GM12891 (cell line): ENCODE data around the gene CLEC20A.

Source experiments
- POLR2A ChIP-seq: IDR thresholded peaks from 2 replicates; pipeline ENCODE4 v1.6.1; 2011; ENCODE audit warnings: low read depth, low read length, control low read depth
- POLR2AphosphoS5 ChIP-seq: IDR thresholded peaks from 2 replicates; pipeline ENCODE4 v1.6.1; 2011; ENCODE audit warnings: low read depth, low read length, control low read depth
- SPI1 ChIP-seq: IDR thresholded peaks from 2 replicates; pipeline ENCODE4 v1.6.1; 2011; ENCODE audit warnings: low read depth, low read length, control low read depth
- TAF1 ChIP-seq: IDR thresholded peaks from 2 replicates; pipeline ENCODE4 v1.6.1; 2011; ENCODE audit warnings: low read depth, low read length, control low read depth

DNA sequence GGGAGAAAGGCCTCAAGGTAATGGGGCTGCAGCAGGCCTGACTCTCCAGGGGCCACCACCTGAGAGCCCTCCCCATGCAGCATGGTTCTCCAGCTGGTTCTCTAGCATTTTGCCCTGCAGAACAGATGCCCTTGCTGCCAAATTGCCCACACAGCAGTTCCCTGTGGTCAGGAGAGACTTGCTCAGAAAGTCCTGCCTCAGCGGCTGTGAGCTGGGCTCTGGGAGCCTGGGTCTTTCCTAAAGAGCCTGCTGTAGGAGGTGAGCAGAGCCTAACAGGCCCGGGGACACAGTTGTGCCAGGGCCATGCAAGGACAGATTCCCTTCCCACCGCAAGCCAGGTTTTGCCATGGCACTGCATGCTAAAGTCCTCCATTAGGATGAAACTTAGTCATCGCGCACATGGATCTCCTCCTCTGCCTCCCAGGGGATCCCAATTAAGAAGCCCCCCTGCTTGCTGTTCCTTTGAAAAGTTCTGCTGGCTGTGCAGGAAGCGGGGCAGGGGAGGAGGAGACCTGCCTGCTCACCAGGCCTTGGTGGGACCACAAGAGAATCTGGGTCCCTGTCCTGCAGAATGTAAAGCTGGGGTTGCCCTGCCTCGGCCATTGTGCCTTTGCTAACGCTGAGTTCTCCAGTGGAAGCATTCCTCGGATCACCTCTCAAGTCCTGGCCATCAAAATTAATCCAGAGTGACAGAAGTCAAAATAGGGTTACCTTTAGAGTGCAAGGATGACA, 37.5 kb upstream of the CLEC20A start:
- TF ChIP-seq SPI1 (no peak), POLR2AphosphoS5 (no peak), POLR2A (no peak), TAF1 (no peak)
